Measurements from ENCODE around the gene ZNF580. TPM values are rescaled to one million over a fixed set of nuclear protein-coding genes. Genes with fewer than 3 reads are reported as not detected.

ZNF580 gene
- total RNA-seq, 1 donor from 2014 or later: 35.8 TPM

GRCh38 chr19:55626350-55626749 is 14.5 kb upstream of the ZNF580 start:
- Histone ChIP-seq H3K27ac (ENCODE audit: low read depth, low read length) (no peak overlapping the region), H3K4me3 (ENCODE audit: insufficient read depth, low read depth, low read length) (no peak overlapping the region), H3K27me3 (ENCODE audit: insufficient read depth, low read length) (no peaks in the 10 kb centered on the region), H3K36me3 (ENCODE audit: insufficient read depth, low read length) (no peaks in the 10 kb centered on the region), H3K4me1 (ENCODE audit: insufficient read depth, low read length) (no peaks in the 10 kb centered on the region), H4K20me1 (ENCODE audit: insufficient read depth, low read length) (peaks cover 13% of the 10 kb centered on the region), H3K4me2 (ENCODE audit: low read length) (no peak overlapping the region), H3K9ac (ENCODE audit: low read length) (no peak overlapping the region), H3K9me3 (ENCODE audit: insufficient read depth, low read depth, low read length) (no peaks in the 10 kb centered on the region), H3K79me2 (ENCODE audit: insufficient read depth, low read length) (peaks cover 8% of the 10 kb centered on the region), H2AFZ (ENCODE audit: low read depth, low read length) (no peak overlapping the region)
- no peaks in the 10 kb centered on the region for H3K27me3 Mint-ChIP-seq (ENCODE audit: low read depth, unreplicated experiment)
- H3K36me3 Mint-ChIP-seq (ENCODE audit: low read depth, unreplicated experiment): peaks cover 2% of the 10 kb centered on the region
- H3K4me1 Mint-ChIP-seq (ENCODE audit: low read depth, unreplicated experiment): no peaks in the 10 kb centered on the region
- no peaks in the 10 kb centered on the region for H3K9me3 Mint-ChIP-seq (ENCODE audit: unreplicated experiment)
- no peak overlapping the region for H3K4me3 Mint-ChIP-seq (ENCODE audit: unreplicated experiment)
- DNase-seq (ENCODE audit: low read depth): no peak
- no peak for FAIRE-seq
- H3K27ac Mint-ChIP-seq (ENCODE audit: unreplicated experiment): no peak overlapping the region
- TF ChIP-seq EZH2 (IDR thresholded peaks at IDR 0.05; ENCODE audit: insufficient read depth, low read length) (no peak), CTCF (IDR thresholded peaks at IDR 0.05; ENCODE audit: insufficient read depth, low read depth, low read length) (no peak)

- peak; percentile 84 for DNase-seq (ENCODE audit: low read depth)
- Histone ChIP-seq H3K9ac (ENCODE audit: low read length) (no peak overlapping the region), H3K79me2 (ENCODE audit: insufficient read depth, low read length) (peaks cover 28% of the 10 kb centered on the region), H3K4me2 (ENCODE audit: low read length) (no peak overlapping the region), H3K27ac (ENCODE audit: low read depth, low read length) (no peak overlapping the region), H3K9me3 (ENCODE audit: insufficient read depth, low read depth, low read length) (no peaks in the 10 kb centered on the region), H3K4me1 (ENCODE audit: insufficient read depth, low read length) (peaks cover 16% of the 10 kb centered on the region), H3K36me3 (ENCODE audit: insufficient read depth, low read length) (no peaks in the 10 kb centered on the region), H3K4me3 (ENCODE audit: insufficient read depth, low read depth, low read length) (no peak overlapping the region), H4K20me1 (ENCODE audit: insufficient read depth, low read length) (peaks cover 9% of the 10 kb centered on the region), H3K27me3 (ENCODE audit: insufficient read depth, low read length) (no peaks in the 10 kb centered on the region), H2AFZ (ENCODE audit: low read depth, low read length) (peak overlapping the region; percentile 76)
- H3K27me3 Mint-ChIP-seq (ENCODE audit: low read depth, unreplicated experiment): no peaks in the 10 kb centered on the region
- H3K4me1 Mint-ChIP-seq (ENCODE audit: low read depth, unreplicated experiment): peaks cover 18% of the 10 kb centered on the region
- TF ChIP-seq EZH2 (IDR thresholded peaks at IDR 0.05; ENCODE audit: insufficient read depth, low read length) (no peak), CTCF (IDR thresholded peaks at IDR 0.05; ENCODE audit: insufficient read depth, low read depth, low read length) (peak; percentile 92)
- H3K27ac Mint-ChIP-seq (ENCODE audit: unreplicated experiment): no peak overlapping the region
- peaks cover 3% of the 10 kb centered on the region for H3K9me3 Mint-ChIP-seq (ENCODE audit: unreplicated experiment)
- no peak overlapping the region for H3K4me3 Mint-ChIP-seq (ENCODE audit: unreplicated experiment)
- no peak for FAIRE-seq
- no peaks in the 10 kb centered on the region for H3K36me3 Mint-ChIP-seq (ENCODE audit: low read depth, unreplicated experiment)
These were observed 8.4 kb upstream of the ZNF580 start for GRCh38 chr19:55632463-55632834.

- H3K9me3 ChIP-seq (ENCODE audit: insufficient read depth, low read depth, low read length): no peaks in the 10 kb centered on the region
- H3K4me2 ChIP-seq (ENCODE audit: low read length): no peak overlapping the region
- Mint-ChIP-seq H3K27me3 (ENCODE audit: low read depth, unreplicated experiment) (no peaks in the 10 kb centered on the region), H3K9me3 (ENCODE audit: unreplicated experiment) (peaks cover 3% of the 10 kb centered on the region), H3K4me3 (ENCODE audit: unreplicated experiment) (no peak overlapping the region), H3K27ac (ENCODE audit: unreplicated experiment) (no peak overlapping the region), H3K4me1 (ENCODE audit: low read depth, unreplicated experiment) (peaks cover 19% of the 10 kb centered on the region), H3K36me3 (ENCODE audit: low read depth, unreplicated experiment) (peaks cover 4% of the 10 kb centered on the region)
- peaks cover 9% of the 10 kb centered on the region for H4K20me1 ChIP-seq (ENCODE audit: insufficient read depth, low read length)
- no peaks in the 10 kb centered on the region for H3K27me3 ChIP-seq (ENCODE audit: insufficient read depth, low read length)
- peaks cover 16% of the 10 kb centered on the region for H3K4me1 ChIP-seq (ENCODE audit: insufficient read depth, low read length)
- no peak overlapping the region for H3K27ac ChIP-seq (ENCODE audit: low read depth, low read length)
- H2AFZ ChIP-seq (ENCODE audit: low read depth, low read length): peak overlapping the region; percentile 72
- no peak overlapping the region for H3K9ac ChIP-seq (ENCODE audit: low read length)
- peaks cover 42% of the 10 kb centered on the region for H3K79me2 ChIP-seq (ENCODE audit: insufficient read depth, low read length)
- TF ChIP-seq CTCF (IDR thresholded peaks at IDR 0.05; ENCODE audit: insufficient read depth, low read depth, low read length) (no peak), EZH2 (IDR thresholded peaks at IDR 0.05; ENCODE audit: insufficient read depth, low read length) (no peak)
- FAIRE-seq (no peak), DNase-seq (ENCODE audit: low read depth) (no peak)
- H3K36me3 ChIP-seq (ENCODE audit: insufficient read depth, low read length): no peaks in the 10 kb centered on the region
- no peak overlapping the region for H3K4me3 ChIP-seq (ENCODE audit: insufficient read depth, low read depth, low read length)
These were observed 6.9 kb upstream of the ZNF580 start for GRCh38 chr19:55633861-55634260.
